Forelimb muscle (tissue), 1 donor: ENCODE data around the gene PDGFA. TPM values are rescaled to one million over a fixed set of nuclear protein-coding genes. Genes with fewer than 3 reads are reported as not detected.

Experiments used
- polyA plus RNA-seq: library from polyadenylated mRNA; unstranded; fragments of 120-200 nt; gene quantifications from one replicate; pipeline ENCODE4 v1.2.1, GENCODE V29; 2013; ENCODE audit not compliant: insufficient read length

Gene PDGFA
- polyA plus RNA-seq, 1 donor, result 31.9 TPM

Other genes with a start within 250 kb of the PDGFA start
- not detected for gene FOXL3, start 229.7 kb downstream of the PDGFA start, polyA plus RNA-seq
- gene DNAAF5, start 206.9 kb upstream of the PDGFA start, polyA plus RNA-seq, result 29.8 TPM
- 28.8 TPM for gene PRKAR1B, start 207.4 kb upstream of the PDGFA start, polyA plus RNA-seq